ENCODE results near the gene WASF2. TPM values are rescaled to one million over a fixed set of nuclear protein-coding genes. Genes with fewer than 3 reads are reported as not detected.

The WASF2 gene
- total and polyA plus RNA-seq, 2 of the 4 experiments (the other 2 are of a cell fraction) = 7.9 to 45.4 TPM

- H3K4me1 ChIP-seq (ENCODE audit: control insufficient read depth, insufficient read depth, low read length) = peaks cover 27% of the 10 kb centered on the region
- no peaks in the 10 kb centered on the region; the same call in 1 of the 2 replicates for H3K36me3 ChIP-seq (ENCODE audit: control insufficient read depth, insufficient read depth, low read length)
- no peak overlapping the region for H2AK9ac ChIP-seq (replicated peaks; ENCODE audit: low read depth, low read length, poor library complexity)
- 100% methylated on average over 1 of the region's 3 CpGs; no CpG with 5 or more reads in 1 of the 2 experiments for WGBS, 2 experiments (ENCODE audit: extremely low coverage in 2 of 2, insufficient read length in 1 of 2)
- intact Hi-C loops (cut with micrococcal nuclease) (no loop called here), dilution Hi-C loops (cut with HindIII; ENCODE audit: low sequenced_read_pairs, unreplicated experiment) (no loop called here), in situ Hi-C loops (cut with MboI; ENCODE audit: low sequenced_read_pairs) (no loop called here)
- no peak overlapping the region for H3K14ac ChIP-seq (replicated peaks; ENCODE audit: low read depth, low read length)
- ChIA-PET CTCF (no interaction called here), POLR2A (ENCODE audit: unreplicated experiment) (interaction anchor here (0.6 kb wide), 1 partner anchor 37 kb away, joined by 11 read pairs; no protein-coding TSS in a partner anchor)
- peaks cover 18% of the 10 kb centered on the region for H3K9me1 ChIP-seq (ENCODE audit: insufficient read depth, low read length)
- H2BK120ac ChIP-seq (ENCODE audit: low read depth, low read length) = no peak overlapping the region
- no peak overlapping the region for H3K9ac ChIP-seq (ENCODE audit: low read depth, low read length)
- no peak overlapping the region for H2BK15ac ChIP-seq (ENCODE audit: low read depth, low read length)
- no peak overlapping the region for H2BK5ac ChIP-seq (ENCODE audit: low read depth, low read length, poor library complexity, severe bottlenecking)
- DNase-seq (no peak), ATAC-seq (ENCODE audit: low read depth) (no peak)
- no peak overlapping the region for H3K56ac ChIP-seq (ENCODE audit: extremely low read depth, insufficient read depth, low read length)
- H4K5ac ChIP-seq (ENCODE audit: low read depth, low read length) = no peak overlapping the region
- H2AK5ac ChIP-seq (ENCODE audit: low read depth, low read length) = no peak overlapping the region
- H3K9me3 ChIP-seq (ENCODE audit: control insufficient read depth, insufficient read depth, low read length) = no peaks in the 10 kb centered on the region
- peaks cover 81% of the 10 kb centered on the region for H4K20me1 ChIP-seq (ENCODE audit: insufficient read depth, low read length)
- no peak overlapping the region for H4K8ac ChIP-seq (ENCODE audit: low read depth in 2 of 2, low read length in 2 of 2)
- no peak overlapping the region for H4K91ac ChIP-seq (ENCODE audit: insufficient read depth, low read depth, low read length)
- H3K27me3 ChIP-seq (ENCODE audit: control insufficient read depth, insufficient read depth, low read length) = no peaks in the 10 kb centered on the region
- H3K4ac ChIP-seq (ENCODE audit: low read depth, low read length) = no peak overlapping the region
- no peak overlapping the region for H3K4me2 ChIP-seq (ENCODE audit: low read depth, low read length)
- TF ChIP-seq NFE2L2 (IDR thresholded peaks at IDR 0.05; ENCODE audit: low read depth, low read length) (no peak), CHD1 (IDR thresholded peaks at IDR 0.05; ENCODE audit: low read depth, low read length) (no peak), SMC3 (IDR thresholded peaks at IDR 0.05; ENCODE audit: low read depth, low read length) (no peak), CEBPB (IDR thresholded peaks at IDR 0.05; ENCODE audit: low read depth, low read length) (no peak), RCOR1 (IDR thresholded peaks at IDR 0.05; ENCODE audit: insufficient replicate concordance, low read length) (no peak), RFX5 (IDR thresholded peaks at IDR 0.05; ENCODE audit: low read depth, low read length) (no peak), MXI1 (IDR thresholded peaks at IDR 0.05; ENCODE audit: borderline replicate concordance, low read depth, low read length) (no peak), MAFK (IDR thresholded peaks at IDR 0.05; ENCODE audit: low read depth, low read length) (no peak), BHLHE40 (IDR thresholded peaks at IDR 0.05; ENCODE audit: low read depth, low read length) (no peak), RAD21 (IDR thresholded peaks at IDR 0.05; ENCODE audit: low read length) (no peak), ELK1 (IDR thresholded peaks at IDR 0.05; ENCODE audit: borderline replicate concordance, low read depth, low read length) (no peak), USF2 (IDR thresholded peaks at IDR 0.05; ENCODE audit: low read depth, low read length) (no peak), FOS (IDR thresholded peaks at IDR 0.05; ENCODE audit: low read depth, low read length) (no peak), POLR2A (IDR thresholded peaks at IDR 0.05; ENCODE audit: low read depth, low read length) (no peak), CTCF (conservative IDR thresholded peaks at IDR 0.05; ENCODE audit: low read depth, low read length) (no peak), MAZ (IDR thresholded peaks at IDR 0.05; ENCODE audit: borderline replicate concordance, low read depth, low read length) (no peak)
- no peak overlapping the region for H2BK20ac ChIP-seq (ENCODE audit: low read depth, low read length)
- H3K18ac ChIP-seq (ENCODE audit: low read depth, low read length) = no peak overlapping the region
- BruUV-seq (replicated peaks) = no TSS peak
- peaks cover 59 to 92% of the 10 kb centered on the region in 2 experiments for H3K79me1 ChIP-seq (ENCODE audit: low read depth in 1 of 2, low read length in 2 of 2)
- H2AFZ ChIP-seq (replicated peaks; ENCODE audit: low read length, poor library complexity) = no peak overlapping the region
- H3K4me3 ChIP-seq (ENCODE audit: insufficient read depth, low read depth, low read length) = no peak overlapping the region
- H3K23ac ChIP-seq (ENCODE audit: low read depth, low read length) = no peak overlapping the region
- no peak overlapping the region for H3K27ac ChIP-seq (ENCODE audit: insufficient read depth, low read length)
Observed at GRCh38 chr1:27433706-27434105, 56.3 kb downstream of the WASF2 start.
